Measurements from ENCODE around the gene TEC. TPM values are rescaled to one million over a fixed set of nuclear protein-coding genes. Genes with fewer than 3 reads are reported as not detected.

TEC gene
- total and polyA plus RNA-seq, 2 experiments from 2014 or later, result not detected

GRCh38 chr4:48163746-48164145 lies 105.9 kb downstream of the TEC start:
- in situ Hi-C loops (cut with MboI), result no loop called here
- no peak overlapping the region for H3K27ac ChIP-seq
- H4K20me1 ChIP-seq (ENCODE audit: insufficient read depth), result no peaks in the 10 kb centered on the region
- DNase-seq, result no peak
- no peak for TF ChIP-seq EZH2 (IDR thresholded peaks at IDR 0.05; ENCODE audit: insufficient read depth, poor library complexity, severe bottlenecking)
- no peak for TF ChIP-seq EZH2phosphoT487 (IDR thresholded peaks at IDR 0.05; ENCODE audit: insufficient read depth, low read depth)
- no peaks in the 10 kb centered on the region for H3K27me3 ChIP-seq (replicated peaks; ENCODE audit: insufficient read depth)
- no peaks in the 10 kb centered on the region for H3K9me2 ChIP-seq (ENCODE audit: insufficient read depth)
- no peak overlapping the region for H3K4me3 ChIP-seq
- no peaks in the 10 kb centered on the region for H3K9me3 ChIP-seq (ENCODE audit: low read depth)
- H3K79me2 ChIP-seq (ENCODE audit: insufficient read depth), result no peaks in the 10 kb centered on the region
- H3F3A ChIP-seq (ENCODE audit: insufficient read depth), result no peaks in the 10 kb centered on the region
- H3K4me1 ChIP-seq (ENCODE audit: insufficient read depth), result no peaks in the 10 kb centered on the region
- 83 to 97% methylated on average over 1 of the region's 1 CpG for WGBS, 2 experiments (ENCODE audit: low coverage in 1 of 2, low lambda C conversion rate in 2 of 2, missing lambda C conversion rate in 2 of 2)
- no peaks in the 10 kb centered on the region for H3K36me3 ChIP-seq (ENCODE audit: low read depth)
- no peak overlapping the region for H3K4me2 ChIP-seq (ENCODE audit: unreplicated experiment)
- no peak overlapping the region for H2AFZ ChIP-seq
- no peak overlapping the region for H3K9ac ChIP-seq

GRCh38 chr4:48162162-48162561 lies 107.5 kb downstream of the TEC start:
- no peaks in the 10 kb centered on the region for H3K79me2 ChIP-seq (ENCODE audit: insufficient read depth)
- H3K27ac ChIP-seq, result no peak overlapping the region

GRCh38 chr4:48157271-48157670 lies 112.4 kb downstream of the TEC start:
- Histone ChIP-seq H3K4me2 (ENCODE audit: unreplicated experiment) (no peak overlapping the region), H2AFZ (no peak overlapping the region), H3K9me2 (ENCODE audit: insufficient read depth) (no peaks in the 10 kb centered on the region), H3K27ac (no peak overlapping the region), H3K9ac (no peak overlapping the region), H4K20me1 (ENCODE audit: insufficient read depth) (no peaks in the 10 kb centered on the region), H3F3A (ENCODE audit: insufficient read depth) (no peaks in the 10 kb centered on the region), H3K79me2 (ENCODE audit: insufficient read depth) (no peaks in the 10 kb centered on the region), H3K36me3 (ENCODE audit: low read depth) (no peaks in the 10 kb centered on the region), H3K9me3 (ENCODE audit: low read depth) (no peaks in the 10 kb centered on the region), H3K27me3 (replicated peaks; ENCODE audit: insufficient read depth) (no peaks in the 10 kb centered on the region), H3K4me3 (no peak overlapping the region), H3K4me1 (ENCODE audit: insufficient read depth) (no peaks in the 10 kb centered on the region)
- DNase-seq, result no peak
- TF ChIP-seq EZH2 (IDR thresholded peaks at IDR 0.05; ENCODE audit: insufficient read depth, poor library complexity, severe bottlenecking), result no peak
- TF ChIP-seq EZH2phosphoT487 (IDR thresholded peaks at IDR 0.05; ENCODE audit: insufficient read depth, low read depth), result no peak
- 57 to 71% methylated on average over 3 of the region's 3 CpGs for WGBS, 2 experiments (ENCODE audit: low coverage in 1 of 2, low lambda C conversion rate in 2 of 2, missing lambda C conversion rate in 2 of 2)
- in situ Hi-C loops (cut with MboI), result no loop called here

More at GRCh38 chr4:48162162-48162561, 107.5 kb downstream of the TEC start:
- Histone ChIP-seq H2AFZ (no peak overlapping the region), H3K4me1 (ENCODE audit: insufficient read depth) (no peaks in the 10 kb centered on the region), H3K9me3 (ENCODE audit: low read depth) (no peaks in the 10 kb centered on the region), H3K27me3 (replicated peaks; ENCODE audit: insufficient read depth) (no peaks in the 10 kb centered on the region), H3K4me3 (no peak overlapping the region), H3K4me2 (ENCODE audit: unreplicated experiment) (no peak overlapping the region), H3K9me2 (ENCODE audit: insufficient read depth) (no peaks in the 10 kb centered on the region), H3F3A (ENCODE audit: insufficient read depth) (no peaks in the 10 kb centered on the region), H3K9ac (no peak overlapping the region), H4K20me1 (ENCODE audit: insufficient read depth) (no peaks in the 10 kb centered on the region), H3K36me3 (ENCODE audit: low read depth) (no peaks in the 10 kb centered on the region)
- TF ChIP-seq EZH2 (IDR thresholded peaks at IDR 0.05; ENCODE audit: insufficient read depth, poor library complexity, severe bottlenecking), result no peak
- no peak for TF ChIP-seq EZH2phosphoT487 (IDR thresholded peaks at IDR 0.05; ENCODE audit: insufficient read depth, low read depth)
- DNase-seq, result no peak
- in situ Hi-C loops (cut with MboI), result no loop called here
- 72 to 78% methylated on average over 4 of the region's 4 CpGs for WGBS, 2 experiments (ENCODE audit: low coverage in 1 of 2, low lambda C conversion rate in 2 of 2, missing lambda C conversion rate in 2 of 2)

- Histone ChIP-seq H3K9me2 (ENCODE audit: insufficient read depth) (no peaks in the 10 kb centered on the region), H3K36me3 (ENCODE audit: low read depth) (no peaks in the 10 kb centered on the region), H3F3A (ENCODE audit: insufficient read depth) (no peaks in the 10 kb centered on the region), H3K4me2 (ENCODE audit: unreplicated experiment) (no peak overlapping the region), H4K20me1 (ENCODE audit: insufficient read depth) (no peaks in the 10 kb centered on the region), H3K27ac (no peak overlapping the region), H2AFZ (no peak overlapping the region), H3K4me3 (no peak overlapping the region), H3K4me1 (ENCODE audit: insufficient read depth) (no peaks in the 10 kb centered on the region), H3K9ac (no peak overlapping the region), H3K9me3 (ENCODE audit: low read depth) (no peaks in the 10 kb centered on the region), H3K27me3 (replicated peaks; ENCODE audit: insufficient read depth) (no peaks in the 10 kb centered on the region), H3K79me2 (ENCODE audit: insufficient read depth) (no peaks in the 10 kb centered on the region)
- WGBS, 2 experiments (ENCODE audit: low coverage in 1 of 2, low lambda C conversion rate in 2 of 2, missing lambda C conversion rate in 2 of 2), result 63 to 70% methylated on average over 1 of the region's 1 CpG
- no peak for TF ChIP-seq EZH2phosphoT487 (IDR thresholded peaks at IDR 0.05; ENCODE audit: insufficient read depth, low read depth)
- no peak for TF ChIP-seq EZH2 (IDR thresholded peaks at IDR 0.05; ENCODE audit: insufficient read depth, poor library complexity, severe bottlenecking)
- no peak for DNase-seq
- in situ Hi-C loops (cut with MboI), result no loop called here
Measured at GRCh38 chr4:48156423-48156822, 113.2 kb downstream of the TEC start.
